ENCODE data around the gene DHRS12. TPM values are rescaled to one million over a fixed set of nuclear protein-coding genes. Genes with fewer than 3 reads are reported as not detected.

DHRS12 gene
- total and polyA plus RNA-seq, 3 donors from 2014 or later = 11.4 to 16.8 (median 15.9) TPM

- no peak for TF ChIP-seq POLR2A (IDR thresholded peaks at IDR 0.05)
- TF ChIP-seq, protein P1, sequence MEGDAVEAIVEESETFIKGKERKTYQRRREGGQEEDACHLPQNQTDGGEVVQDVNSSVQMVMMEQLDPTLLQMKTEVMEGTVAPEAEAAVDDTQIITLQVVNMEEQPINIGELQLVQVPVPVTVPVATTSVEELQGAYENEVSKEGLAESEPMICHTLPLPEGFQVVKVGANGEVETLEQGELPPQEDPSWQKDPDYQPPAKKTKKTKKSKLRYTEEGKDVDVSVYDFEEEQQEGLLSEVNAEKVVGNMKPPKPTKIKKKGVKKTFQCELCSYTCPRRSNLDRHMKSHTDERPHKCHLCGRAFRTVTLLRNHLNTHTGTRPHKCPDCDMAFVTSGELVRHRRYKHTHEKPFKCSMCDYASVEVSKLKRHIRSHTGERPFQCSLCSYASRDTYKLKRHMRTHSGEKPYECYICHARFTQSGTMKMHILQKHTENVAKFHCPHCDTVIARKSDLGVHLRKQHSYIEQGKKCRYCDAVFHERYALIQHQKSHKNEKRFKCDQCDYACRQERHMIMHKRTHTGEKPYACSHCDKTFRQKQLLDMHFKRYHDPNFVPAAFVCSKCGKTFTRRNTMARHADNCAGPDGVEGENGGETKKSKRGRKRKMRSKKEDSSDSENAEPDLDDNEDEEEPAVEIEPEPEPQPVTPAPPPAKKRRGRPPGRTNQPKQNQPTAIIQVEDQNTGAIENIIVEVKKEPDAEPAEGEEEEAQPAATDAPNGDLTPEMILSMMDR (IDR thresholded peaks at IDR 0.05) = no peak
- Histone ChIP-seq H3K4me3 (no peak overlapping the region), H3K9me3 (no peaks in the 10 kb centered on the region), H3K4me1 (peaks cover 10% of the 10 kb centered on the region), H3K27me3 (no peaks in the 10 kb centered on the region), H3K27ac (no peak overlapping the region), H3K36me3 (ENCODE audit: low read depth, missing control alignments) (no peaks in the 10 kb centered on the region)
- intact Hi-C loops (cut with DNase I; ENCODE audit: low total_unique reads) = no loop called here
- 80 to 82% methylated on average over 8 of the region's 8 CpGs for WGBS, 2 donors
- DNase-seq = no peak
Observed at GRCh38 chr13:51828730-51829567, 25.0 kb upstream of the DHRS12 start.

DNA sequence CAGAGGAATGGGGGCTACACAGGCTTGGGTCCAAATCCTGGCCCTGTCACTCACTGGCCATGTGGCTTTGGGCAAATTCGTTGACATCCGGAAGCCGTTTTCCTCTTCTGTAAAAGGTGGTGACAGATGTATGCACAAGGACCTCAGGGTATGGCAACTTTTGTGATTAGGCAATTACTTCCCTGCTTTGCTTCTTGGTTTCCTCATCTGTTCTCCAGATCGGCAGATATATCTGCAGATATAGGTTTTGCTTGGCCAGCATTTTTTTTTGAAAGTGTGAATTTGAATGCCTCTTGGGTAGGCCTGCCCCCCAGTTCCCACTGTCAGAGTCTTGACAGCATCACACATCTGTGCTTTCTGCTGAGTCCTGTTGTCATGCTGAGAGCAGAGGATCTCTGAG lies 23.3 kb upstream of the DHRS12 start:
- TF ChIP-seq POLR2A (IDR thresholded peaks at IDR 0.05) = no peak
- TF ChIP-seq, protein P1 (IDR thresholded peaks at IDR 0.05) = no peak
- no peaks in the 10 kb centered on the region for H3K9me3 ChIP-seq
- no peak overlapping the region for H3K4me3 ChIP-seq
- intact Hi-C loops (cut with DNase I; ENCODE audit: low total_unique reads) = no loop called here
- 88 to 93% methylated on average over 4 of the region's 4 CpGs for WGBS, 2 donors
- DNase-seq = no peak
- H3K27me3 ChIP-seq = no peaks in the 10 kb centered on the region
- peaks cover 10% of the 10 kb centered on the region for H3K4me1 ChIP-seq
- no peaks in the 10 kb centered on the region for H3K36me3 ChIP-seq (ENCODE audit: low read depth, missing control alignments)
- H3K27ac ChIP-seq = no peak overlapping the region

DNA sequence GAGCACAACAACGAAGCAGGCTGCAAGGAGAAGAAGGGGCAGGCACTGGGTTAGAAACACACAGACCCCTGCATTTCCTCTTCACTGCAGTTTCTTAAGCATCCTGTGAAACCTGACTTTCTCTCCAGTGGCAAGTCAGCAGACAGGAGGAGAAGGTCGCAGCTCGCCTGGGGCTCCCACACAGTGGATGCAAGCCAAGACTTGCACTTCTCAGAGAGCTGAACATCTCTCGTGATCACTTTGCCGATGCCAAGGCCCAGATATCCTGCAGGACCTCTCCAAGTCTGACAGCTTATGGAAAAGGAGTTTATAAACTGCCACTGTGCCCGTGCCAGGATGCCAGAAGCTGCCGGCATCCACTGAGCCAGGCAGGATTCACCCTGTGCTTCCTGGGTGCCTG lies 22.6 kb upstream of the DHRS12 start:
- intact Hi-C loops (cut with DNase I; ENCODE audit: low total_unique reads) = no loop called here
- Histone ChIP-seq H3K9me3 (no peaks in the 10 kb centered on the region), H3K4me1 (peaks cover 10% of the 10 kb centered on the region), H3K4me3 (no peak overlapping the region), H3K36me3 (ENCODE audit: low read depth, missing control alignments) (no peaks in the 10 kb centered on the region), H3K27ac (no peak overlapping the region), H3K27me3 (no peaks in the 10 kb centered on the region)
- WGBS, 2 donors = 23 to 30% methylated on average over 7 of the region's 7 CpGs
- peak; percentile 70 for DNase-seq
- TF ChIP-seq, protein P1 (IDR thresholded peaks at IDR 0.05) = no peak
- no peak for TF ChIP-seq POLR2A (IDR thresholded peaks at IDR 0.05)

GRCh38 chr13:51825681-51826254 lies 21.8 kb upstream of the DHRS12 start:
- no peaks in the 10 kb centered on the region for H3K27me3 ChIP-seq
- intact Hi-C loops (cut with DNase I; ENCODE audit: low total_unique reads) = no loop called here
- 92 to 94% methylated on average over 9 to 10 of the region's 10 CpGs for WGBS, 2 donors
- no peak overlapping the region for H3K27ac ChIP-seq
- no peaks in the 10 kb centered on the region for H3K36me3 ChIP-seq (ENCODE audit: low read depth, missing control alignments)
- DNase-seq = no peak
- no peak for TF ChIP-seq POLR2A (IDR thresholded peaks at IDR 0.05)
- TF ChIP-seq, protein P1 (IDR thresholded peaks at IDR 0.05) = no peak
- no peaks in the 10 kb centered on the region for H3K9me3 ChIP-seq
- peaks cover 10% of the 10 kb centered on the region for H3K4me1 ChIP-seq
- no peak overlapping the region for H3K4me3 ChIP-seq

Data from testis (tissue), 3 donors.